ENCODE measurements around the gene SCP2.

SCP2 gene

DNA sequence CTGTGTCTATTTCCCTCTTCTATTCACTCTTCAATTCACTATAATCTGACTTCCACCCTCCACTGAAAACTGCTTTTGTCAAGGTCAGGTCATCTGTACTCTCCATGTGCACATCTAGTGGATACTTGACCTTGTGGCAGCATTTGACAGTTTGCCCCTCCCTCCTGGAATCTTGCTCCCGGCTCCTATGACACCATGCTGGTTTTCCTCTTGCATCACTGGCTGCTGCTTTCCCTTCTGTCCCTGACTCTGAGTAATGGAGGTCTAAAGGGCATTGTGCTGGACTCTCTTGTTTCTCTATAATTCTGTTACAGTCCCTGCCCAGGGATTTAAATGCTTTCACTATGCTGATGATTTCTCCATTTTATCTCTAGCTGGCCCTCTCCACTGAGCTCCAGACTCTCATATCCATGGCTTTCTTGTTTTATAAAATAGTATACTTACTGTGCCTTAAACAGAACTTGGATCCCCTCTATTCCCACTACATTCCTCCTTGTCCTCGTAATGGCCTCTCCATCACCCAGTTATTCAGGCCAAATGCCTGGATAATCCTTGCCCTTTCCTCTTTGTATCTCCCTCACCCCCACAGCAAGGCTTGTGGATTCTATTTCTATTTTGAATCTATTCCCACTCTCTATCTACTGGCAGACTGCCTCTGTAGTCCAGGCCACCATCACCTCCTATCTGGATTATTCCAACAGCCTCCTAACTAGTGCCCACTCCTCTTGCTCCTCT is 98.1 kb downstream of the SCP2 start:
- H3K9me3 ChIP-seq (ENCODE audit: control insufficient read depth, low read length), result no peaks in the 10 kb centered on the region
- H3K9ac ChIP-seq (ENCODE audit: low read length), result no peak overlapping the region
- H3K36me3 ChIP-seq (ENCODE audit: control insufficient read depth, insufficient read depth, low read length), result peaks cover 3% of the 10 kb centered on the region
- no peak overlapping the region for H3K4me3 ChIP-seq (ENCODE audit: low read length)
- no peaks in the 10 kb centered on the region for H3K27me3 ChIP-seq (ENCODE audit: control insufficient read depth, insufficient read depth, low read length)
- H3K4me1 ChIP-seq (ENCODE audit: control insufficient read depth, insufficient read depth, low read length), result no peaks in the 10 kb centered on the region

DNA sequence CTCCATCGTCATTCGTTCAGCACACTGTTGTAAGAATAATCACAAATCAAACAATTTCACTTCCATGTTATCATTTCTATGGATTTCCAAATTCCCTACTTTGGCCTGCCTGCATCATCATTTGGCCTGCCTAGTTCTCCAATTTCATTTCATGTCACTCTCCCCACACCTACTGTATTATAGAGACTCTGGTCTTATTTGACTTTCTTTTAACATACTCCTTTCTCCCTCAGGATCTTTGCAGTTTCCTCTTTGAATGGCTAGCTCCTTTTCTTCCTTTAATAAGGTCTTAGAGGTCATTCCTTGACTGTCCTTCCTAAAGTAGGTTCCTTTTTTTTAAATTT is 98.7 kb downstream of the SCP2 start:
- H3K4me3 ChIP-seq (ENCODE audit: low read length), result no peak overlapping the region
- no peaks in the 10 kb centered on the region for H3K9me3 ChIP-seq (ENCODE audit: control insufficient read depth, low read length)
- no peaks in the 10 kb centered on the region for H3K27me3 ChIP-seq (ENCODE audit: control insufficient read depth, insufficient read depth, low read length)
- H3K4me1 ChIP-seq (ENCODE audit: control insufficient read depth, insufficient read depth, low read length), result no peaks in the 10 kb centered on the region
- H3K36me3 ChIP-seq (ENCODE audit: control insufficient read depth, insufficient read depth, low read length), result peaks cover 3% of the 10 kb centered on the region
- no peak overlapping the region for H3K9ac ChIP-seq (ENCODE audit: low read length)

DNA sequence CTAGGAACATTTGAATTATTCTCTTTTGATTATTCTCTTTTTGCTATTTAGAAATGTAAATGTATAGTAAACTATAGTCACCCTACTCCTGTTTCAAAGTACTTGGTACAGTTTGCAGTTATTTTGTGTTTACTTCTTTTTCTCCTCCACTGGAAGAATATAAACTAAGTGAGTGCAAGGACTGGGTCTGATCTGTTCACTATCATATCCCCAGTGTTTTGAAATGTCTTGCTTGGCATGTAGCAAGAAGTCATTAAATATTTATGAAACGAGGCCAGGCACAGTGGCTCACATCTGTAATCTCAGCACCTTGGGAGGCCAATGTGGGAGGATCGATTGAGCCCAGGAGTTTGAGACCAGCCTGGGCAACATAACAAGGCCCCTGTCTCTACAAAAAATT is 99.2 kb downstream of the SCP2 start:
- H3K36me3 ChIP-seq (ENCODE audit: control insufficient read depth, insufficient read depth, low read length), result peaks cover 3% of the 10 kb centered on the region
- no peaks in the 10 kb centered on the region for H3K27me3 ChIP-seq (ENCODE audit: control insufficient read depth, insufficient read depth, low read length)
- H3K4me3 ChIP-seq (ENCODE audit: low read length), result no peak overlapping the region
- no peaks in the 10 kb centered on the region for H3K9me3 ChIP-seq (ENCODE audit: control insufficient read depth, low read length)
- H3K4me1 ChIP-seq (ENCODE audit: control insufficient read depth, insufficient read depth, low read length), result no peaks in the 10 kb centered on the region
- H3K9ac ChIP-seq (ENCODE audit: low read length), result no peak overlapping the region

DNA sequence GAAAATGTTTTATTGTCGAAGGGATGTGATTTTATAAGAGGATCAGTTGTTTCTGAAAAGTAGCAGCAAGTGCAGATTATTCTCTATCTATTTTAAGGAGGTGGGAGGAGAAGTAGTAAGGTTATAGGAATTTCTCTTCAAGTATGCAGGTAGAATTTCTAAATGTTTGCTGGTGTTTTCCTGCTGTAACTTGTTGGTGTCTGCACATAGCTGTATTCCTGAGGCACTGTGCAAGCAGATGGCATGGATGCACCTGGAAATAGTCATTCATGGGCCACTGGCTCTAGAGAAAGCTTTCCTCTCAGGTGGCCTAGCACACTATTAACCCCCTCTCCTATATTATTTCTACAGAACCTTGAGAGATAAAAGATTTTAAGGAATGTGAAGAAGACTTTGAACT is 104.7 kb downstream of the SCP2 start:
- no peaks in the 10 kb centered on the region for H3K36me3 ChIP-seq (ENCODE audit: control insufficient read depth, insufficient read depth, low read length)
- H3K4me3 ChIP-seq (ENCODE audit: low read length), result no peak overlapping the region
- H3K27me3 ChIP-seq (ENCODE audit: control insufficient read depth, insufficient read depth, low read length), result no peaks in the 10 kb centered on the region
- no peaks in the 10 kb centered on the region for H3K9me3 ChIP-seq (ENCODE audit: control insufficient read depth, low read length)
- H3K9ac ChIP-seq (ENCODE audit: low read length), result no peak overlapping the region
- no peaks in the 10 kb centered on the region for H3K4me1 ChIP-seq (ENCODE audit: control insufficient read depth, insufficient read depth, low read length)

DNA sequence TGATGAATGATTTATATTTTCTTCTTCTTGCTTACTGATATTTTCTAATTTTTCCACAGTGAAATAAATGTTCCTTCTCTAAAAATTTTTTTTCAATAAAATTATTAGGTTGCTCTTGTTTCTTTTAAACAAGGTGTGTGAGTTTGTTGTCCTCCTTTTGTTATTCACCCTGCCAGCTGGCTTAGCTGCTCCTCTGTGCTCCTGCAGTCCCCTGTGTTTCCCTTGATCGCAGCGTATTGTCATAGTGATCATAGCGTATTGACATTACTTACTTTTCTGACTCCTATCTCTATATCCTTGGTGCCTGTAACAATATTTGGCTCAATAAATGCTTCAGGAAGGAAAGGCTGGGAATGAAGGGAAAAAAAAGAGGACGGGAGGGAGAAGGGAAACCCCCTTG is 110.1 kb downstream of the SCP2 start:
- H3K9ac ChIP-seq (ENCODE audit: low read length), result no peak overlapping the region
- no peak overlapping the region for H3K4me3 ChIP-seq (ENCODE audit: low read length)
- no peaks in the 10 kb centered on the region for H3K9me3 ChIP-seq (ENCODE audit: control insufficient read depth, low read length)
- no peaks in the 10 kb centered on the region for H3K27me3 ChIP-seq (ENCODE audit: control insufficient read depth, insufficient read depth, low read length)
- no peaks in the 10 kb centered on the region for H3K36me3 ChIP-seq (ENCODE audit: control insufficient read depth, insufficient read depth, low read length)
- no peaks in the 10 kb centered on the region for H3K4me1 ChIP-seq (ENCODE audit: control insufficient read depth, insufficient read depth, low read length)

DNA sequence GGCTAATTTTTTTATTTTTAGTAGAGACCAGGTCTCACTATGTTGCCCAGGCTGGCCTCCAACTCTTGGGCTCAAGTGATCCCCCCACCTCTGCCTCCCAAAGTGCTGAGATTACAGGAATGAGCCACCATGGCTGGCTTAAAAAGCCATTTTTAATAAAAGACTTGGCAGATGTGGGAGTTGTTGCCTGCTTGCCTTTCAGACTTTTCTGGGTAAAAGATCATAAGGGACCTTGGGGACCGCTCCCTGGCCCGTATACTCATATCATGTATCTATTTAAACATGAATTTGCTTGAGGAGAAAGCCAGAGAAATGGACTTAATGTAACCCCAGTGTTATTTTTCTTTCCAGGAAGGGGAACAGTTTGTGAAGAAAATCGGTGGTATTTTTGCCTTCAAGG is 111.5 kb downstream of the SCP2 start:
- no peak overlapping the region for H3K4me3 ChIP-seq (ENCODE audit: low read length)
- H3K36me3 ChIP-seq (ENCODE audit: control insufficient read depth, insufficient read depth, low read length), result no peaks in the 10 kb centered on the region
- H3K9me3 ChIP-seq (ENCODE audit: control insufficient read depth, low read length), result no peaks in the 10 kb centered on the region
- H3K4me1 ChIP-seq (ENCODE audit: control insufficient read depth, insufficient read depth, low read length), result no peaks in the 10 kb centered on the region
- no peak overlapping the region for H3K9ac ChIP-seq (ENCODE audit: low read length)
- H3K27me3 ChIP-seq (ENCODE audit: control insufficient read depth, insufficient read depth, low read length), result no peaks in the 10 kb centered on the region

DNA sequence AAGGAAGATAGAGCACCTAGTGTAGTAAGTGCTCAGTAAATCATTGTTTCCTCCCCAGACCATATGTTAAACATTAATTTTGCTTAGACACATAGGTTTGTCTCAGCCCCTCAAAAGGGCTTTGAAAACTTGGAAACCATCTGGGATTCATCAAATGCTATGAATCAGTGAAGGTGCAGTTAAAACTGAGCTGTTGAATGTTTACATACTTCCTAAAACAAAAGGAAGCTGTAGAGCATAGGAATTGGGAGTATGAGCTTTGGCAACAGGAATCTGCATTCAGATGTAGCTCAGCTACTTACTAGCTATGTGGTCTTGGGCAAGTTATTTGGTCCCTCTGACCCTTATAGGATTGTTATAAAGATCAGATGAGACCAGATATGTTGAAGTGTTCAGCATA is 116.2 kb downstream of the SCP2 start:
- Histone ChIP-seq H3K27me3 (ENCODE audit: control insufficient read depth, insufficient read depth, low read length) (no peaks in the 10 kb centered on the region), H3K4me1 (ENCODE audit: control insufficient read depth, insufficient read depth, low read length) (peaks cover 20% of the 10 kb centered on the region), H3K9me3 (ENCODE audit: control insufficient read depth, low read length) (no peaks in the 10 kb centered on the region), H3K36me3 (ENCODE audit: control insufficient read depth, insufficient read depth, low read length) (no peaks in the 10 kb centered on the region), H3K9ac (ENCODE audit: low read length) (no peak overlapping the region), H3K4me3 (ENCODE audit: low read length) (no peak overlapping the region)

DNA sequence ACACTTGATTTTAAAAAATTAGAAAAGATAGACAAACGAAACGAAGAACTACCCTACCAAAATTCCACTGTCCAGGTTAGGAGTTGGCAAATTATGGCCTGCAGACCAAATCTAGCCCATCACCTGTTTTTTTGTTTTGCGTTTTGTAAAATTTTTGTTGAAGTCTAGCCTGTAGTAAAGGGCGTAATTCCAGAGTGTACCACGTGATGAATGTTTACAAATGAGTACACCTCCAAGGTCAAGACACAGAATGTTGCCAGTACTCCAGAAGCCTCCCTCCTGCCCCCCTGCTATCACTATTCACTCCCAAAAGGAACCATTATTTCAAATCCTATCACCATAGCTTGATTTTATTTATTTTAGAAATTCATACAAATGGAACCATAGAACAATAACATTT is 117.8 kb downstream of the SCP2 start:
- H3K36me3 ChIP-seq (ENCODE audit: control insufficient read depth, insufficient read depth, low read length), result no peaks in the 10 kb centered on the region

DNA sequence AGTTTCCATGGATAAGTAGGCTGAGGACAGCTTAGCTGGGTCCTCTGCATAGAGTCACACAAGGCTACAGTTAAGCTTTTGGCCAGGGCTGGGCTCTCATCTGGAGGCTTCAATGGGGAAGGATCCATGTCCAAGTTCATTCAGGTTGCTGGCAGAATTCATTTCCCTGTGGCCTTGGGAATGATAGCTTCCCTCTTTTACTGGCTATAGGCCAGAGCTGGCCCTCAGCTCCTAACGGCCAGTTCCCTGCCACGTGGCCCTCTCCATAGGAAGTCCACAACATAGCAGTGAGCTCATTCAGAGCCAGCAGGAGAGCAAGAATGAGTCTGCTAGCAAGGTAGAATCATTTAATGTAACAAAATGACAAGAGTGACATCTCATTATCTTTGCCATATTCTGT is 119.9 kb downstream of the SCP2 start:
- Histone ChIP-seq H3K9ac (ENCODE audit: low read length) (no peak overlapping the region), H3K27me3 (ENCODE audit: control insufficient read depth, insufficient read depth, low read length) (no peaks in the 10 kb centered on the region), H3K4me3 (ENCODE audit: low read length) (no peak overlapping the region), H3K36me3 (ENCODE audit: control insufficient read depth, insufficient read depth, low read length) (no peaks in the 10 kb centered on the region), H3K9me3 (ENCODE audit: control insufficient read depth, low read length) (no peaks in the 10 kb centered on the region), H3K4me1 (ENCODE audit: control insufficient read depth, insufficient read depth, low read length) (peaks cover 22% of the 10 kb centered on the region)

More for the DNA sequence above, 117.8 kb downstream of the SCP2 start:
- peaks cover 22% of the 10 kb centered on the region for H3K4me1 ChIP-seq (ENCODE audit: control insufficient read depth, insufficient read depth, low read length)
- H3K4me3 ChIP-seq (ENCODE audit: low read length), result no peak overlapping the region
- no peak overlapping the region for H3K9ac ChIP-seq (ENCODE audit: low read length)
- no peaks in the 10 kb centered on the region for H3K9me3 ChIP-seq (ENCODE audit: control insufficient read depth, low read length)
- H3K27me3 ChIP-seq (ENCODE audit: control insufficient read depth, insufficient read depth, low read length), result no peaks in the 10 kb centered on the region

DNA sequence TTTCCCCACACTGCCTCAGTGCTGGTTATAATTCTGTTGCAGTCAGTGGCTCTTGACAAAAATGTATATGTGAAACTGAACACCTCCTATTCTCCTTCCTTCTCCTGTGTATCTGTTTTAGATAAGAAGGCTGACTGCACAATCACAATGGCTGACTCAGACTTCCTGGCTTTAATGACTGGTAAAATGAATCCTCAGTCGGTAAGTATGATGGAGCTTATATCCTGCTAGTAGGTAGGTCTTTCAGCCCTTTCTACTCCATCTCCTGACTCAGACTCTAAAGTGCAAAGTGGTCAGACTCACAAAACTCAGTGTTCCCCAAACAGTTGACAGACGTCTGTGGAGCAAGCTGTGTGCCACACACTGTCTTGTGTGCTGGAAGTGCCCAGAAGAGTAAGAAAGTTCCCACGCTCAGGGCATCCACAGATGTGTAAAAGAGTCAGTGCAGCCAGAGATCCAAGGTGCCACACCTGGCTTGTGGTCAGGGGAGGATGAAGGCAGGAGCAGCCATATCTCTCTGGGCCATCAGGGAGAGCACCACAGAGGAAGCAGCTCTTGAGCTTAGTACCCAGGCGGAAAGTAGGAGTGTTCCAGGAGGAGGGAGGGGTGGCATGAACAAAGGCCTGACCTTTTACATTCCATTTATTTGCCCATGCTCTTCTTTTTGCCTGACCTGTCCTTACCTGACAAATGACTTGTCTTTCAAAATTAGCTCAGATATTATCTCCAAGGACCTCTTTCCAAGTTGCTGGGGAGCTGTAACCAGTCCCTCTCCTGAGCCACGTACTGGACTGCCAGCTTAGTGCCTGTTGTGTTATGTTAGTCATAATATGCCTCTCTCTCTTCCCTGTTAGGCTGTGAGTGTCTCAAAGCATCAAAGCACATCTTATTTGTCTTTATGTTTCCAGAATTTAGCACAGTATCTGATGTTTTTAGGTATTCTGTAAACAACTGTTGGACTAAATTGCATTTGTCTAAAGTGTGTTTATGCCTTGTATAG is 121.0 kb downstream of the SCP2 start:
- H3K27me3 ChIP-seq (ENCODE audit: control insufficient read depth, insufficient read depth, low read length), result no peaks in the 10 kb centered on the region
- no peaks in the 10 kb centered on the region for H3K9me3 ChIP-seq (ENCODE audit: control insufficient read depth, low read length)
- H3K36me3 ChIP-seq (ENCODE audit: control insufficient read depth, insufficient read depth, low read length), result no peaks in the 10 kb centered on the region
- H3K4me3 ChIP-seq (ENCODE audit: low read length), result no peak overlapping the region
- no peak overlapping the region for H3K9ac ChIP-seq (ENCODE audit: low read length)
- H3K4me1 ChIP-seq (ENCODE audit: control insufficient read depth, insufficient read depth, low read length), result peaks cover 22% of the 10 kb centered on the region

DNA sequence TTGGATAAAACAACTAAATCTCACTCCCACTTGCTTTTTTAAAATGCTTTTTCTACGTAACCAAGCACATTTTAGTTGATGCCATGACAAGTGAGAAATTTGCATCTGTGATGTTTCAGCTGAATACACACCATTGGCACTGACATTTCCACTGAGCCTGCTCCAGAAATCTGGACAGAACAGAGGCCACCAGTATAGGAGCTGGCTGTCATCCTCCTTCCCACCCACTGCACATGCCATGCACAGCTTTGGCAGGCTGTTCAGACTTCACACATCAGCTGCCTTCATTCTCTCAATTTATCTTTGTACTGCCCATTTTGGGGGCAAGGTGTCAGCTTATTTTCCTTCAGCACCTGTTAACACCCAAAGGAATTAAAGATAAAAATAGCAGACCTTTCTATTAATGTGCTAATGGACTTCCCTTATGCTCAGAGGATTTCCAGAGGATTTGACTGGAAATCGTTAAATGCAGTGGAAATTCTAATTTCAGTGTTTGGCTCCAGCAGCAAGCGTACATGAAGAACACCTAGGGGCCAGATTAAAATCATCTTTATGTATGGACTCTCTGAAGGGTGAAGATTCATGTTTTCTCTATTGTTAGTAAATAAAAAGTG is 122.0 kb downstream of the SCP2 start:
- no peaks in the 10 kb centered on the region for H3K9me3 ChIP-seq (ENCODE audit: control insufficient read depth, low read length)
- no peak overlapping the region for H3K4me3 ChIP-seq (ENCODE audit: low read length)
- H3K4me1 ChIP-seq (ENCODE audit: control insufficient read depth, insufficient read depth, low read length), result peaks cover 22% of the 10 kb centered on the region
- H3K36me3 ChIP-seq (ENCODE audit: control insufficient read depth, insufficient read depth, low read length), result no peaks in the 10 kb centered on the region
- H3K27me3 ChIP-seq (ENCODE audit: control insufficient read depth, insufficient read depth, low read length), result no peaks in the 10 kb centered on the region
- H3K9ac ChIP-seq (ENCODE audit: low read length), result no peak overlapping the region

DNA sequence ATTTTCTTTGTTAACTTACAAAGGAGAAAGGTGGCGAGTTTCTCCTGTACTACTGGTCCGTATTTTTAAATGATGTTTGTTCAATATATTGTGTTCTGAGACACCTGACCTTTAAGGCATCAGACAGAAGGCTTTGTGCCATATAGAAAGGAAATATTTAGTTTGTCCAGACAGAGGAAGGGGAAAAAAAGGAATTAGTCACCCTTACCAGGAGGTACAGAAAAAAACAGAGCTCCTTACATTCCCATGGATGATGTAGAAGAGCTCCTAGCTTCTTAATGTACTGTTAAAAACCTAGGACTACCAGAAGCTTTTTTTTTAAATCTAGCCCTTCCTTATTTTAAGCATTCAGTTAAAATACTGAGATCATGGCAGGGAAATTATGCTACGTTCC is 122.5 kb downstream of the SCP2 start:
- Histone ChIP-seq H3K9me3 (ENCODE audit: control insufficient read depth, low read length) (no peaks in the 10 kb centered on the region), H3K27me3 (ENCODE audit: control insufficient read depth, insufficient read depth, low read length) (no peaks in the 10 kb centered on the region), H3K36me3 (ENCODE audit: control insufficient read depth, insufficient read depth, low read length) (no peaks in the 10 kb centered on the region), H3K4me3 (ENCODE audit: low read length) (no peak overlapping the region), H3K4me1 (ENCODE audit: control insufficient read depth, insufficient read depth, low read length) (peaks cover 22% of the 10 kb centered on the region), H3K9ac (ENCODE audit: low read length) (no peak overlapping the region)

All from mucosa of stomach (tissue), 1 donor.